ENCODE data around the gene PHF21A.

GRCh38 chr11:46071091-46071490 is 50.2 kb downstream of the PHF21A start:
- TF ChIP-seq POLR2A (IDR thresholded peaks at IDR 0.05; ENCODE audit: extremely low read depth, insufficient read length) (no peak), CTCF (IDR thresholded peaks at IDR 0.05; ENCODE audit: low read depth, low read length) (no peak), MYC (IDR thresholded peaks at IDR 0.05; ENCODE audit: low read depth, low read length) (no peak)

All from NB4 (cell line).